ENCODE results near the gene ADORA2B. TPM values are rescaled to one million over a fixed set of nuclear protein-coding genes. Genes with fewer than 3 reads are reported as not detected.

The ADORA2B gene
- total and polyA plus RNA-seq, 3 experiments from 2014 or later = 0.88 to 1.2 (median 0.95) TPM

GRCh38 chr17:15952048-15952532, 7.2 kb downstream of the ADORA2B start:
- peaks cover 0 to 4% of the 10 kb centered on the region in 2 donors for H3K27me3 Mint-ChIP-seq
- H3K4me1 Mint-ChIP-seq = peaks cover 0 to 3% (median 0%) of the 10 kb centered on the region in 3 donors
- no peaks in the 10 kb centered on the region for H3K4me1 ChIP-seq (ENCODE audit: insufficient read depth, low read length)
- no peak for DNase-seq
- H3K9me3 ChIP-seq (ENCODE audit: low read length) = no peaks in the 10 kb centered on the region
- no peaks in the 10 kb centered on the region for H3K36me3 ChIP-seq (ENCODE audit: insufficient read depth, low read length)
- no peak overlapping the region for H3K27ac ChIP-seq (ENCODE audit: low read depth, low read length)
- ChIA-PET POLR2A (no interaction called here), CTCF (no interaction called here)
- no peaks in the 10 kb centered on the region for H3K36me3 Mint-ChIP-seq
- H3K27ac Mint-ChIP-seq = no peak overlapping the region
- no peaks in the 10 kb centered on the region for H3K27me3 ChIP-seq (ENCODE audit: insufficient read depth, low read length, poor library complexity, severe bottlenecking)
- no peak overlapping the region for H3K4me3 ChIP-seq (ENCODE audit: low read length)
- no peaks in the 10 kb centered on the region for H3K9me3 Mint-ChIP-seq
- H3K4me3 Mint-ChIP-seq = no peak overlapping the region

- CTCF ChIA-PET = no interaction called here
- peaks cover 4 to 5% of the 10 kb centered on the region in 2 donors for H3K27me3 Mint-ChIP-seq
- no peaks in the 10 kb centered on the region for H3K27me3 ChIP-seq (ENCODE audit: insufficient read depth, low read length, poor library complexity, severe bottlenecking)
Observed at GRCh38 chr17:15952916-15953790, 8.2 kb downstream of the ADORA2B start.

GRCh38 chr17:15954222-15954621, 9.3 kb downstream of the ADORA2B start:
- Histone ChIP-seq H3K9me3 (ENCODE audit: low read length) (no peaks in the 10 kb centered on the region), H3K36me3 (ENCODE audit: insufficient read depth, low read length) (no peaks in the 10 kb centered on the region), H3K4me1 (ENCODE audit: insufficient read depth, low read length) (peaks cover 6% of the 10 kb centered on the region), H3K27me3 (ENCODE audit: insufficient read depth, low read length, poor library complexity, severe bottlenecking) (no peaks in the 10 kb centered on the region), H3K27ac (ENCODE audit: low read depth, low read length) (no peak overlapping the region), H3K4me3 (ENCODE audit: low read length) (no peak overlapping the region)
- no peak overlapping the region for H3K4me3 Mint-ChIP-seq
- H3K36me3 Mint-ChIP-seq = no peaks in the 10 kb centered on the region
- no peak overlapping the region for H3K27ac Mint-ChIP-seq
- peaks cover 9 to 14% (median 11%) of the 10 kb centered on the region in 3 donors for H3K4me1 Mint-ChIP-seq
- no peak for DNase-seq
- peaks cover 7 to 11% of the 10 kb centered on the region in 2 donors for H3K27me3 Mint-ChIP-seq
- ChIA-PET CTCF (no interaction called here), POLR2A (no interaction called here)
- H3K9me3 Mint-ChIP-seq = no peaks in the 10 kb centered on the region

More at GRCh38 chr17:15952916-15953790, 8.2 kb downstream of the ADORA2B start:
- no peaks in the 10 kb centered on the region for H3K9me3 Mint-ChIP-seq
- H3K4me3 Mint-ChIP-seq = peak overlapping the region in 1 of 7 donors; percentile 13
- no peak for DNase-seq
- H3K27ac Mint-ChIP-seq = no peak overlapping the region
- POLR2A ChIA-PET = no interaction called here
- no peaks in the 10 kb centered on the region for H3K36me3 Mint-ChIP-seq
- H3K27ac ChIP-seq (ENCODE audit: low read depth, low read length) = no peak overlapping the region
- no peaks in the 10 kb centered on the region for H3K36me3 ChIP-seq (ENCODE audit: insufficient read depth, low read length)
- H3K4me1 Mint-ChIP-seq = peaks cover under 1 to 3% (median 1%) of the 10 kb centered on the region in 3 donors
- H3K4me1 ChIP-seq (ENCODE audit: insufficient read depth, low read length) = no peaks in the 10 kb centered on the region
- no peaks in the 10 kb centered on the region for H3K9me3 ChIP-seq (ENCODE audit: low read length)
- no peak overlapping the region for H3K4me3 ChIP-seq (ENCODE audit: low read length)

- Histone ChIP-seq H3K27ac (ENCODE audit: low read depth, low read length) (peak overlapping the region; percentile 24), H3K4me1 (ENCODE audit: insufficient read depth, low read length) (peaks cover 6% of the 10 kb centered on the region), H3K4me3 (ENCODE audit: low read length) (no peak overlapping the region), H3K27me3 (ENCODE audit: insufficient read depth, low read length, poor library complexity, severe bottlenecking) (no peaks in the 10 kb centered on the region), H3K36me3 (ENCODE audit: insufficient read depth, low read length) (no peaks in the 10 kb centered on the region), H3K9me3 (ENCODE audit: low read length) (no peaks in the 10 kb centered on the region)
- no peak overlapping the region for H3K4me3 Mint-ChIP-seq
- H3K27me3 Mint-ChIP-seq = peaks cover 7 to 11% of the 10 kb centered on the region in 2 donors
- H3K36me3 Mint-ChIP-seq = no peaks in the 10 kb centered on the region
- POLR2A ChIA-PET = no interaction called here
- peaks cover 10 to 21% (median 18%) of the 10 kb centered on the region in 3 donors for H3K4me1 Mint-ChIP-seq
- H3K9me3 Mint-ChIP-seq = no peaks in the 10 kb centered on the region
- H3K27ac Mint-ChIP-seq = peak overlapping the region in 1 of 8 donors; percentile 34
- no peak for DNase-seq
- CTCF ChIA-PET = no interaction called here
Observed at GRCh38 chr17:15955793-15956541, 11.0 kb downstream of the ADORA2B start.

- Histone ChIP-seq H3K4me3 (ENCODE audit: low read length) (no peak overlapping the region), H3K9me3 (ENCODE audit: low read length) (no peaks in the 10 kb centered on the region), H3K27me3 (ENCODE audit: insufficient read depth, low read length, poor library complexity, severe bottlenecking) (no peaks in the 10 kb centered on the region), H3K36me3 (ENCODE audit: insufficient read depth, low read length) (no peaks in the 10 kb centered on the region), H3K27ac (ENCODE audit: low read depth, low read length) (no peak overlapping the region), H3K4me1 (ENCODE audit: insufficient read depth, low read length) (peaks cover 6% of the 10 kb centered on the region)
- POLR2A ChIA-PET = no interaction called here
- Mint-ChIP-seq H3K4me1 (peaks cover 10 to 21% (median 18%) of the 10 kb centered on the region in 3 donors), H3K27ac (peak overlapping the region in 1 of 8 donors; percentile 81), H3K9me3 (no peaks in the 10 kb centered on the region), H3K4me3 (no peak overlapping the region), H3K27me3 (peaks cover 7 to 11% of the 10 kb centered on the region in 2 donors), H3K36me3 (no peaks in the 10 kb centered on the region)
- no peak for DNase-seq
- CTCF ChIA-PET = no interaction called here
Observed at GRCh38 chr17:15957206-15957605, 12.3 kb downstream of the ADORA2B start.

- no peak for DNase-seq
- Histone ChIP-seq H3K9me3 (ENCODE audit: low read length) (no peaks in the 10 kb centered on the region), H3K27me3 (ENCODE audit: insufficient read depth, low read length, poor library complexity, severe bottlenecking) (no peaks in the 10 kb centered on the region), H3K36me3 (ENCODE audit: insufficient read depth, low read length) (no peaks in the 10 kb centered on the region), H3K27ac (ENCODE audit: low read depth, low read length) (no peak overlapping the region), H3K4me1 (ENCODE audit: insufficient read depth, low read length) (peaks cover 6% of the 10 kb centered on the region), H3K4me3 (ENCODE audit: low read length) (no peak overlapping the region)
- no peaks in the 10 kb centered on the region for H3K9me3 Mint-ChIP-seq
- peaks cover 7 to 11% of the 10 kb centered on the region in 2 donors for H3K27me3 Mint-ChIP-seq
- H3K36me3 Mint-ChIP-seq = no peaks in the 10 kb centered on the region
- ChIA-PET CTCF (interaction anchor here (1.3 to 1.4 kb wide), 2 partner anchors 11 to 13 kb away, joined by 3 to 4 read pairs; partner anchors contain the start of gene ADORA2B), POLR2A (no interaction called here)
- H3K27ac Mint-ChIP-seq = peak overlapping the region in 1 of 8 donors; percentile 81
- peaks cover 10 to 21% (median 18%) of the 10 kb centered on the region in 3 donors for H3K4me1 Mint-ChIP-seq
- H3K4me3 Mint-ChIP-seq = no peak overlapping the region
Observed at GRCh38 chr17:15957608-15958307, 12.8 kb downstream of the ADORA2B start.

GRCh38 chr17:15958484-15958854, 13.5 kb downstream of the ADORA2B start:
- Mint-ChIP-seq H3K4me3 (no peak overlapping the region), H3K4me1 (peaks cover 10 to 21% (median 18%) of the 10 kb centered on the region in 3 donors), H3K9me3 (no peaks in the 10 kb centered on the region), H3K27ac (peak overlapping the region in 1 of 8 donors; percentile 20), H3K27me3 (peaks cover 7 to 11% of the 10 kb centered on the region in 2 donors), H3K36me3 (no peaks in the 10 kb centered on the region)
- Histone ChIP-seq H3K4me3 (ENCODE audit: low read length) (no peak overlapping the region), H3K27me3 (ENCODE audit: insufficient read depth, low read length, poor library complexity, severe bottlenecking) (no peaks in the 10 kb centered on the region), H3K27ac (ENCODE audit: low read depth, low read length) (peak overlapping the region; percentile 58), H3K36me3 (ENCODE audit: insufficient read depth, low read length) (no peaks in the 10 kb centered on the region), H3K4me1 (ENCODE audit: insufficient read depth, low read length) (peaks cover 6% of the 10 kb centered on the region), H3K9me3 (ENCODE audit: low read length) (no peaks in the 10 kb centered on the region)
- DNase-seq = no peak
- ChIA-PET CTCF (interaction anchor here (1.3 to 1.4 kb wide), 2 partner anchors 12 to 13 kb away, joined by 3 to 4 read pairs; partner anchors contain the start of gene ADORA2B), POLR2A (interaction anchor here (1.1 kb wide), 1 partner anchor 41 kb away, joined by 4 read pairs; the partner anchor contains the start of genes TTC19 and ZSWIM7)
